IPS-18c (cell line): ENCODE results near the gene RAB13.
"Not testable (repeated sequence)": the region's sequence is repeated elsewhere in the genome, so short reads cannot be mapped to it uniquely, and the experiment has no call there.

Experiments
- H3K4me3 ChIP-seq: 2 replicates; pipeline ENCODE4 v1.7.0; 2013; ENCODE audit warnings: low read depth, mild to moderate bottlenecking, low read length, moderate library complexity; ENCODE audit not compliant: insufficient read depth
- H3K9me3 ChIP-seq: one replicate; pipeline ENCODE4 v1.6.1; 2013; ENCODE audit warnings: mild to moderate bottlenecking, low read length, moderate library complexity; ENCODE audit not compliant: control insufficient read depth, insufficient read depth

RAB13 gene

GRCh38 chr1:153985941-153986761 is at the start of gene RAB13:
Gene RAB13, minus strand, starts transcription at chr1:153986339. Its CDS starts 103 bp downstream, at chr1:153986236.
- no peaks in the 10 kb centered on the region for H3K9me3 ChIP-seq

DNA sequence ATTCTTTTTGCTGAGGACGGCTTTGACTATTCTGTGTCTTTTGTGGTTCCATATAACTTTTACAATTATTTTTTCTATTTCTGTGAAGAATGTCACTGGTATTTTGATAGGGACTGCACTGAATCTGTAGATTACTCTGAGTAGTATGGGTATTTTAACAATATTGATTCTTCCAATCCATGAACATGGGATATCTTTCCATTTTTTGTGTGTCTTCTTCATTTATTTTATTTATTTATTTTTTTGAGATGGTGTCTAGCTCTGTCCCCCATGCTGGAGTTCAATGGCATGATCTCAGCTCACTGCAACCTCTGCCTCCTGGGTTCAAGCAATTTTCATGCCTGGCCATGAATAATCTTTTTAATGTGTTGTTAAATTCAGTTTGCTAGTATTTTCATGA is 47.6 kb upstream of the RAB13 start:
- H3K9me3 ChIP-seq, H3K4me3 ChIP-seq: not testable (repeated sequence)

More at GRCh38 chr1:153985941-153986761, at the start of gene RAB13:
- H3K4me3 ChIP-seq, result peak within 1 kb of the TSS; percentile 68

- Histone ChIP-seq H3K9me3 (no peaks in the 10 kb centered on the region), H3K4me3 (no peak overlapping the region)
Observed at GRCh38 chr1:154019940-154020339, 33.8 kb upstream of the RAB13 start.

DNA sequence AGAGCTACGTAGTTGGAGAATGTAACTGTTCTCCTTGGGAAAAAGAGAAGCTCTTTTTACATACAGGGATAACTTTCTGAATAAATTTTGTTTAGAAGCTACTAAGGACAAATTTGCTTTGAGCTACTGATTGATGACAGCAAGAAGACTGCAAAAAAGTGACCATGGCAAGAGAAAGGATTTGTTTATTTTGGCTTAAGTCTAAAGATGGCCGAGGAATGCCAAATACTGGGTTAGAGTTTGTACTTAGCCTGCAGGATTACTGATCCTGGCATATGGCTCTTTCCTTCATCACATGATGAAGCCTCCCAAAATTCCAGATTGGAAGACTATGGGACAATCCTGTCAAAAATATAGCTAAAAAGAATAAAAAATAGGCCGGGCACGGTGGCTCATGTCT is 33.1 kb upstream of the RAB13 start:
- Histone ChIP-seq H3K9me3 (no peaks in the 10 kb centered on the region), H3K4me3 (no peak overlapping the region)

GRCh38 chr1:154014154-154014907 is 28.2 kb upstream of the RAB13 start:
- Histone ChIP-seq H3K9me3 (no peaks in the 10 kb centered on the region), H3K4me3 (no peak overlapping the region)

DNA sequence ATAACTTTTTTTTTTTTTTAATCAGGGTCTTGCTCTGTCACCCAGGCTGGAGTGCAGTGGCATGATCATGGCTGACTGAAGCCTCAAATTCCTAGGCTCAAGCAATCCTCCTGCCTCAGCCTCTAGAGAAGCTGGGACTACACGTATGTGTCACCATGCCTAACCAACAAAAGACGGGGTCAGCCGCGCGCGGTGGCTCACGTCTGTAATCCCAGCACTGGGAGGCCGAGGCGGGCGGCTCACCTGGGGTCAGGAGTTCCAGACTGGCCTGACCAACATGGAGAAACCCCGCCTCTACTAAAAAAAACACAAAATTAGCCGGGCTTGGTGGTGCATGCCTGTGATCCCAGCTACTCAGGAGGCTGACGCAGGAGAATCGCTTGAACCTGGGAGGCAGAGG is 26.4 kb upstream of the RAB13 start:
- not testable (repeated sequence) for H3K4me3 ChIP-seq, H3K9me3 ChIP-seq

DNA sequence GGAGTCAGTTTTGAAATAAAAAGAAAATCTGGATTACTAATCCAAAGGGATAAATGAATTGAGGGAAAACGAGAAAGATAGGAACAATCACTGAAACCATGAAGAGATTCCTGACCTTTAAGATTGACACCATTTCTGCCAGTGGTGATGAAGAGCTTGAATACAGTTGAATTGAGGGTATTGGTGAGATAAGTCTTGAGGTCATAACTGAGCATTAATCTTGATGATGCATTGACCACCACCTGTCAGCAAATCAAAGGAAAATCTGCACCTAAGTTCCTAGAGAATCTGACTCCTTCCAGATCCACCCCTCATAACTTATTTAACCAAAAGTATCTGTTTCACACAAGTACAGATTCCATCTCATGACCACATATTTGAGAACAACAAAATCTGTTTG is 26.0 kb upstream of the RAB13 start:
- Histone ChIP-seq H3K9me3 (no peaks in the 10 kb centered on the region), H3K4me3 (no peak overlapping the region)

DNA sequence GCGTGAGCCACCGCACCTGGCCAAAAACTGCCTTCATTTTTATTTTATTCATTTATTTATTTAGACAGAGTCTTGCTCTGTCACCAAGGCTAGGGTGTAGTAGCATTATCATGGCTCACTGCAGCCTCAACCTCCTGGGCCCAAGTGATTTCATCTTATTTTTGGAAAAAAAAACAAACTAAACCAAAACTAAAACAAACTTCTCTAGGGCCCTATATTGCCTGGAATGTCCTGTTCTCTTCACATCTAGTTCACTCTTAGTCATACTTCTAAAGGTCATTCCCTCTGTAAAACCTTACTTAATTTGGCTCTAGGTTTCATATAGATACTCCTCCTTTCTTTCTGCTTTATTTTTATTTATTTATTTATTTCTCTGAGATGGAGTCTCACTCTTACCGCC is 20.0 kb upstream of the RAB13 start:
- H3K9me3 ChIP-seq, result no peaks in the 10 kb centered on the region
- H3K4me3 ChIP-seq, result no peak overlapping the region

- Histone ChIP-seq H3K9me3 (no peaks in the 10 kb centered on the region), H3K4me3 (no peak overlapping the region)
Observed at GRCh38 chr1:154000420-154000819, 14.3 kb upstream of the RAB13 start.

- not testable (repeated sequence) for H3K9me3 ChIP-seq
Observed at GRCh38 chr1:153996882-153997281, 10.7 kb upstream of the RAB13 start.

DNA sequence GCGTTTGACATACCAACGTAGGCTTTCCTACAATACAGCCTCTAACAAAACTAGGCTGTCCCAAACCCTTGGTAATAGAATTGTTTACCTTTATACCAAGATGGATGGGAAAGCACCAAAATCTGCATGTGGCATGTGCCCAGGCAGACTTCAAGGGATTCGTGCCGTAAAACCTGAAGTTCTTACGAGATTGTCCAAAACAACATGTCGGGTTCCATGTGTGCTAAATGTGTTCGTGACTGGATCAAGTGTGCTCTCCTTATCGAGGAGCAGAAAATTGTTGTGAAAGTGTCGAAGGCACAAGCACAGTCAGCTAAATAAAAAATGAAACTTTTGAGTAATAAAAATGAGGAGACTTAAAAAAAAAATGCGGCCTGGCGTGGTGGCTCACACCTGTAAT is 9.5 kb upstream of the RAB13 start:
- Histone ChIP-seq H3K9me3 (peaks cover 2% of the 10 kb centered on the region), H3K4me3 (no peak overlapping the region)

More at GRCh38 chr1:153996882-153997281, 10.7 kb upstream of the RAB13 start:
- H3K4me3 ChIP-seq, result not testable (repeated sequence)

DNA sequence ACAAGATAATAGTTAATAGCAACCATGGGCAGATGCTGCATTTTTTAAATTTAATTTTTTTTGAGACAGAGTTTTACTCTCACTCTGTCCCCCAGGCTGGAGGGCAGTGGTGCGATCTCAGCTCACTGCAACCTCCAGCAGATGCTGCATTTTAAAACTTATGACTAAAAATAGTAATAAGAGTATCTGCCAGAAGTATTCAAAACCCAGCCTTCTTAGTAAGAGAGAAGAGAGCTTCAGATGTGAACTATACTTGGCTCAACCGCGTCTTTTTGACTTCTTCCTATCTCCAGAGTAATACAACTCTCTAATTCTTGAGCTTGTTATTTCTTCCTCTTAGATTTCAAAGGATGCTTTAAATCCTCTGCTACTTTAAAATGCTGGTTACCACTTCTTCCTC is 9.1 kb upstream of the RAB13 start:
- Histone ChIP-seq H3K9me3 (peaks cover 2% of the 10 kb centered on the region), H3K4me3 (no peak overlapping the region)

- peaks cover 2% of the 10 kb centered on the region for H3K9me3 ChIP-seq
- H3K4me3 ChIP-seq, result peak overlapping the region; percentile 93; the same call in 1 of the 2 replicates
Observed at GRCh38 chr1:153991806-153992205, 5.7 kb upstream of the RAB13 start.

DNA sequence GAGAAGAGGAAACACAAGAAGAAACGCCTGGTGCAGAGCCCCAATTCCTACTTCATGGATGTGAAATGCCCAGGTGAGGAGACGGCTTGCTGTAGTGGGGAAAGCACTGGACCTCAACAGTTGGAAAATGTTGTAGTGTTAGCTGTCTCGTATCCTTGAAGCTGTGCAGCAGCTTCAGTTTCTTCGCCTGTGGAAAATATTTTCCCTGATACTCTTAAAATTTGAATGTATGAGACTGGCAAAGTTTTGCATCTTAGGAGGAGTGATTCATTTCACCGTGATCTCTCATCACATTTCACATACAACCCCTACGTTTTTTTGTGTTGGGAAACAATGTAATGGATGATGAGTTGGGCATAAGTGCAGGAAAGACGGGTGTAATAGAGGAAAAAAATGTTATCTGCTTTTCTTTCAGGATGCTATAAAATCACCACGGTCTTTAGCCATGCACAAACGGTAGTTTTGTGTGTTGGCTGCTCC is 5.1 kb upstream of the RAB13 start:
- Histone ChIP-seq H3K4me3 (peak overlapping the region; percentile 93), H3K9me3 (peaks cover 2% of the 10 kb centered on the region)

DNA sequence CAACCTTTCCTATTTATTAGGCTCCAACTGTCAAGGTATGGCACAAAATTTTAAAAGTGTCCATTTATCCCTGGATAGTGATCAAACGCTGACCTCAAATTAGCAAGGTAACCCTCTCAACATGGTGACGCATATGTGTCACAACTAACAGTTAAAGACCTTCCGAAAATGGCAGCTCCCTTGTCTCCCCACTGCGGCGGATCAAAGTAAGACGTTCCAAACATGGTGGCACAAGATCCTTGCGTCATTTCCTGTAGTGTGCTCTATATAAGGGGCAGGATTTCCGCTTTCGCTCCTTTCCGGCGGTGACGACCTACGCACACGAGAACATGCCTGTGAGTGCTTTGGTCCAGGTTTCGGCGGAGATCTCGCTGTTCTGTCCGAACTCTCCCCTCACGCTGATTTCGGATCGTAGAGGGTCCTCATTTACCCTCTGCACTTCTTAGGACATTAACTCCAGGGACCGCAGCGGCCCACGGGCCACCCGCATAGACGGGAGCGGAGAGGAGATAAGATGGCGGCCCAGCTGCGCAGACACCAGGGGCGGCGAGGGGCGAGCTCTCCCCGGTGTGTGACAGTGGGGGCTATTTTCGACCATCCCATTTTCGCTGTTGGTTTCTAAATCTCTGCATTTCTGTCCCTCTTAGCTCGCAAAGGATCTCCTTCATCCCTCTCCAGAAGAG is 4.5 kb upstream of the RAB13 start, which contains the start of gene RPS27:
RPS27 (plus strand) TSS at position 295 of the 683 bp plus-strand sequence; CDS start at position 330, 35 bp downstream.
- Histone ChIP-seq H3K9me3 (peaks cover 2% of the 10 kb centered on the region), H3K4me3 (peak within 1 kb of the TSS; percentile 93)

GRCh38 chr1:153987621-153988020 is 1.5 kb upstream of the RAB13 start:
- Histone ChIP-seq H3K9me3 (peaks cover under 1% of the 10 kb centered on the region), H3K4me3 (no peak overlapping the region)

GRCh38 chr1:153985341-153985912 is 712 bp downstream of the RAB13 start:
- Histone ChIP-seq H3K4me3 (peak overlapping the region; percentile 68), H3K9me3 (no peaks in the 10 kb centered on the region)
